ENCODE data around the gene KIF13A. TPM values are rescaled to one million over a fixed set of nuclear protein-coding genes. Genes with fewer than 3 reads are reported as not detected.
"Not testable (repeated sequence)": the region's sequence is repeated elsewhere in the genome, so short reads cannot be mapped to it uniquely, and the experiment has no call there.

Gene KIF13A
- total and polyA plus RNA-seq, 10 donors, result 3.7 to 32.0 (median 19.9) TPM

DNA sequence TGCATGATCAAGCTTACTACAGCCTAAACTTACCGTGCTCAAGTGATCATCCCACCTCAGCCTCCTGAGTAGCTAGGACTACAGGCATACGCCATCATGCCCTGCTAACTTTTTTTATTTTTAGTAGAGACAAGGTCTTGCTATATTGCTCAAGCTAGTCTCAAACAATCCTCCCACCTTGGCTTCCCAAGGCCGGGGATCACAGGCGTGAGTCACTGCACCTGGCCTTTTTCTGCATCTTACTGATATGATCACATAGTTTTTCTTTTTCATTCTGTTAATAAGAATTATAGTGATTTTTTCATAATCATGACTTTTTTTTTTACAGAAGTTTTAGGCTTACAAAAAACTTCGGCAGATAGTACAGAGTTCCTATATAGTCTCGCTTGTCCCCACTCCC is 93.2 kb downstream of the KIF13A start:
- Histone ChIP-seq H3K4me3 (no peak overlapping the region), H3K4me1 (peaks cover 0 to 8% (median 0%) of the 10 kb centered on the region in 6 donors), H3K27me3 (replicated peaks in 1 of 7) (no peaks in the 10 kb centered on the region), H3K36me3 (peaks cover 0 to 44% (median 0%) of the 10 kb centered on the region in 6 donors), H3K27ac (no peak overlapping the region), H3K9me3 (peaks cover 6 to 34% (median 27%) of the 10 kb centered on the region in 8 donors)
- intact Hi-C loops (cut with DNase I; ENCODE audit: low total_unique reads), result no loop called here
- TF ChIP-seq POLR2A (IDR thresholded peaks at IDR 0.05) (no peak), POLR2AphosphoS5 (IDR thresholded peaks at IDR 0.05) (no peak)
- TF ChIP-seq, protein P1, sequence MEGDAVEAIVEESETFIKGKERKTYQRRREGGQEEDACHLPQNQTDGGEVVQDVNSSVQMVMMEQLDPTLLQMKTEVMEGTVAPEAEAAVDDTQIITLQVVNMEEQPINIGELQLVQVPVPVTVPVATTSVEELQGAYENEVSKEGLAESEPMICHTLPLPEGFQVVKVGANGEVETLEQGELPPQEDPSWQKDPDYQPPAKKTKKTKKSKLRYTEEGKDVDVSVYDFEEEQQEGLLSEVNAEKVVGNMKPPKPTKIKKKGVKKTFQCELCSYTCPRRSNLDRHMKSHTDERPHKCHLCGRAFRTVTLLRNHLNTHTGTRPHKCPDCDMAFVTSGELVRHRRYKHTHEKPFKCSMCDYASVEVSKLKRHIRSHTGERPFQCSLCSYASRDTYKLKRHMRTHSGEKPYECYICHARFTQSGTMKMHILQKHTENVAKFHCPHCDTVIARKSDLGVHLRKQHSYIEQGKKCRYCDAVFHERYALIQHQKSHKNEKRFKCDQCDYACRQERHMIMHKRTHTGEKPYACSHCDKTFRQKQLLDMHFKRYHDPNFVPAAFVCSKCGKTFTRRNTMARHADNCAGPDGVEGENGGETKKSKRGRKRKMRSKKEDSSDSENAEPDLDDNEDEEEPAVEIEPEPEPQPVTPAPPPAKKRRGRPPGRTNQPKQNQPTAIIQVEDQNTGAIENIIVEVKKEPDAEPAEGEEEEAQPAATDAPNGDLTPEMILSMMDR (IDR thresholded peaks at IDR 0.05 in 8 of 11, conservative IDR thresholded peaks at IDR 0.05 in 3 of 11), result no peak
- no peak for DNase-seq
- 96 to 98% (median 98%) methylated on average over 6 of the region's 6 CpGs for WGBS, 5 donors

- WGBS, 5 donors, result 49 to 80% (median 71%) methylated on average over 3 of the region's 3 CpGs
- H3K36me3 ChIP-seq, result peaks cover 0 to 35% (median 0%) of the 10 kb centered on the region in 6 donors
- DNase-seq, result no peak
- H3K9me3 ChIP-seq, result peaks cover 6 to 34% (median 27%) of the 10 kb centered on the region in 8 donors
- H3K4me3 ChIP-seq, result no peak overlapping the region
- no peak for TF ChIP-seq POLR2AphosphoS5 (IDR thresholded peaks at IDR 0.05)
- TF ChIP-seq, protein P1 (IDR thresholded peaks at IDR 0.05 in 8 of 11, conservative IDR thresholded peaks at IDR 0.05 in 3 of 11), result no peak
- no peak for TF ChIP-seq POLR2A (IDR thresholded peaks at IDR 0.05)
- H3K27ac ChIP-seq, result peak overlapping the region in 1 of 8 donors; percentile 41
- peaks cover 0 to 8% (median 0%) of the 10 kb centered on the region in 6 donors for H3K4me1 ChIP-seq
- intact Hi-C loops (cut with DNase I; ENCODE audit: low total_unique reads), result no loop called here
- no peaks in the 10 kb centered on the region for H3K27me3 ChIP-seq (replicated peaks in 1 of 7)
These were observed 95.2 kb downstream of the KIF13A start for GRCh38 chr6:17892097-17892686.

- TF ChIP-seq, protein P1 (IDR thresholded peaks at IDR 0.05 in 8 of 11, conservative IDR thresholded peaks at IDR 0.05 in 3 of 11), result no peak
- TF ChIP-seq POLR2A (IDR thresholded peaks at IDR 0.05) (no peak), POLR2AphosphoS5 (IDR thresholded peaks at IDR 0.05) (no peak)
- H3K4me1 ChIP-seq, result peaks cover 3 to 19% (median 9%) of the 10 kb centered on the region in 6 donors
- H3K36me3 ChIP-seq, result peaks cover 0 to 16% (median 0%) of the 10 kb centered on the region in 6 donors
- H3K27me3 ChIP-seq (replicated peaks in 1 of 7), result no peaks in the 10 kb centered on the region
- H3K27ac ChIP-seq, result no peak overlapping the region
- 37 to 80% (median 50%) methylated on average over 1 of the region's 1 CpG for WGBS, 5 donors
- no peak overlapping the region for H3K4me3 ChIP-seq
- H3K9me3 ChIP-seq, result peaks cover 3 to 16% (median 15%) of the 10 kb centered on the region in 8 donors
- intact Hi-C loops (cut with DNase I; ENCODE audit: low total_unique reads), result no loop called here
- no peak for DNase-seq
These were observed 97.1 kb downstream of the KIF13A start for GRCh38 chr6:17890309-17890708.

DNA sequence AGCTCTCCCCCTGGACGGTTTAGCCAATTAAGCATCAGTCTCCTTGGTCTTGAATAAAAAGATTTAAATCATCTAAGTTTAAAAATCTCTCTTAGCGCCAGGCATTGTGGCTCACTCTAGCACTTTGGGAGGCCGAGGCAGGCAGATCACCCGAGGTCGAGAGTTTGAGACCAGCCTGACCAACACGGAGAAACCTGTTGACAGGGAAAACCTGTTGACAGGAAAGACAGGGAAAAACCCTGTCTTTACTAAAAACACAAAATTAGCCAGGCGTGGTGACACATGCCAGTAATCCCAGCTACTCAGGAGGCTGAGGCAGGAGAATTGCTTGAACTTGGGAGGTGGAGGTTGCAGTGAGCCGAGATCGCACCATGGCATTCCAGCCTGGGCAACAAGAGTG is 97.7 kb downstream of the KIF13A start:
- Histone ChIP-seq H3K4me1 (peaks cover 6 to 24% (median 14%) of the 10 kb centered on the region in 6 donors), H3K9me3 (peaks cover 0 to 11% (median 10%) of the 10 kb centered on the region in 8 donors), H3K36me3 (peaks cover 0 to 11% (median 0%) of the 10 kb centered on the region in 6 donors)
- DNase-seq; H3K4me3 ChIP-seq; H3K27ac ChIP-seq; intact Hi-C loops (cut with DNase I; ENCODE audit: low total_unique reads); H3K27me3 ChIP-seq (replicated peaks in 1 of 7): not testable (repeated sequence)
- WGBS, 5 donors, result 90 to 98% (median 92%) methylated on average over 9 of the region's 9 CpGs

Data from spleen (tissue), 11 donors.